ENCODE measurements around the gene NDUFA8.

DNA sequence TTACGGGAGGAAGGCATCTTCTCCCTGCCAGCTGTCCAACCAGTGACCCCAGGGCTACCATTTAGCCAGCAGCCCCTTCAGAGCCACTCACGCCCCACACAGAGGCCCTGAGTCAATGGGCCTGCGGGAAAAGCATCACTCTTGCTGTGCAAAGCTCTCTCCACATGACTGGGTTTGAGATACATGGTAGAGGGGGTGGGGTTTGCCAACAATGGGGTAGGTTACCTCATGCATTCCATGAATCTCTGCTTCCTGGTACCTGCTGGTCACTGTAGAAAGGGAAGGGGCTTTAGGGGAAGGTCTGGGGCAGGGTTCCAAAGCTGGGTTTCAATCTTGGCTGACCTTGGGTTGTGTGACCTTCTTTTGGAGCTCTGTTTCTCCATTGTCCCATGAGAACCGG is 43.5 kb downstream of the NDUFA8 start:
- TF ChIP-seq POLR2A (IDR thresholded peaks at IDR 0.05; ENCODE audit: low read depth, low read length) (no peak), POLR2AphosphoS5 (IDR thresholded peaks at IDR 0.05; ENCODE audit: low read depth, low read length) (no peak), TAF1 (IDR thresholded peaks at IDR 0.05; ENCODE audit: borderline replicate concordance, low read depth, low read length) (no peak)
